ENCODE measurements around the gene DNAJB1. TPM values are rescaled to one million over a fixed set of nuclear protein-coding genes. Genes with fewer than 3 reads are reported as not detected.
"Not testable (repeated sequence)": the region's sequence is repeated elsewhere in the genome, so short reads cannot be mapped to it uniquely, and the experiment has no call there.

The DNAJB1 gene
- total RNA-seq, 1 donor from 2014 or later, result 61.9 TPM

- Histone ChIP-seq H3K4me2 (no peak overlapping the region), H3F3A (ENCODE audit: low read depth) (peaks cover 26% of the 10 kb centered on the region)
- peaks cover 14% of the 10 kb centered on the region for H3K36me3 Mint-ChIP-seq
Observed at GRCh38 chr19:14510311-14511228, 7.6 kb downstream of the DNAJB1 start.

GRCh38 chr19:14507704-14508542 is 10.3 kb downstream of the DNAJB1 start:
- no peak for TF ChIP-seq EZH2phosphoT487 (IDR thresholded peaks at IDR 0.05)
- no peak for TF ChIP-seq EZH2 (IDR thresholded peaks at IDR 0.05)
- TF ChIP-seq, protein P1, sequence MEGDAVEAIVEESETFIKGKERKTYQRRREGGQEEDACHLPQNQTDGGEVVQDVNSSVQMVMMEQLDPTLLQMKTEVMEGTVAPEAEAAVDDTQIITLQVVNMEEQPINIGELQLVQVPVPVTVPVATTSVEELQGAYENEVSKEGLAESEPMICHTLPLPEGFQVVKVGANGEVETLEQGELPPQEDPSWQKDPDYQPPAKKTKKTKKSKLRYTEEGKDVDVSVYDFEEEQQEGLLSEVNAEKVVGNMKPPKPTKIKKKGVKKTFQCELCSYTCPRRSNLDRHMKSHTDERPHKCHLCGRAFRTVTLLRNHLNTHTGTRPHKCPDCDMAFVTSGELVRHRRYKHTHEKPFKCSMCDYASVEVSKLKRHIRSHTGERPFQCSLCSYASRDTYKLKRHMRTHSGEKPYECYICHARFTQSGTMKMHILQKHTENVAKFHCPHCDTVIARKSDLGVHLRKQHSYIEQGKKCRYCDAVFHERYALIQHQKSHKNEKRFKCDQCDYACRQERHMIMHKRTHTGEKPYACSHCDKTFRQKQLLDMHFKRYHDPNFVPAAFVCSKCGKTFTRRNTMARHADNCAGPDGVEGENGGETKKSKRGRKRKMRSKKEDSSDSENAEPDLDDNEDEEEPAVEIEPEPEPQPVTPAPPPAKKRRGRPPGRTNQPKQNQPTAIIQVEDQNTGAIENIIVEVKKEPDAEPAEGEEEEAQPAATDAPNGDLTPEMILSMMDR (IDR thresholded peaks at IDR 0.05), result no peak

More at GRCh38 chr19:14510311-14511228, 7.6 kb downstream of the DNAJB1 start:
- no peaks in the 10 kb centered on the region for H3K36me3 ChIP-seq
- peaks cover 10% of the 10 kb centered on the region for H3K79me2 ChIP-seq (ENCODE audit: low read depth)
- no peak overlapping the region for H3K27ac ChIP-seq
- H3K4me3 ChIP-seq, result no peak overlapping the region
- peaks cover 14% of the 10 kb centered on the region for H4K20me1 ChIP-seq (ENCODE audit: low read depth)
- peaks cover 32% of the 10 kb centered on the region for H3K4me1 Mint-ChIP-seq
- H3K4me3 Mint-ChIP-seq, result peak overlapping the region; percentile 15
- H3K27ac Mint-ChIP-seq, result no peak overlapping the region
- no peaks in the 10 kb centered on the region for H3K4me1 ChIP-seq
- no peak overlapping the region for H3K9ac ChIP-seq
- DNase-seq (ENCODE audit: low spot score), result no peak
- H2AFZ ChIP-seq (replicated peaks), result no peak overlapping the region
- peaks cover 8% of the 10 kb centered on the region for H3K27me3 Mint-ChIP-seq (ENCODE audit: insufficient read depth, low read depth)
- H3K9me3 Mint-ChIP-seq, result no peaks in the 10 kb centered on the region
- TF ChIP-seq EZH2 (IDR thresholded peaks at IDR 0.05), result no peak
- TF ChIP-seq, protein P1 (IDR thresholded peaks at IDR 0.05), result no peak
- TF ChIP-seq EZH2phosphoT487 (IDR thresholded peaks at IDR 0.05), result no peak
- no peaks in the 10 kb centered on the region for H3K9me3 ChIP-seq (ENCODE audit: low read depth)
- H3K27me3 ChIP-seq, result no peaks in the 10 kb centered on the region

DNA sequence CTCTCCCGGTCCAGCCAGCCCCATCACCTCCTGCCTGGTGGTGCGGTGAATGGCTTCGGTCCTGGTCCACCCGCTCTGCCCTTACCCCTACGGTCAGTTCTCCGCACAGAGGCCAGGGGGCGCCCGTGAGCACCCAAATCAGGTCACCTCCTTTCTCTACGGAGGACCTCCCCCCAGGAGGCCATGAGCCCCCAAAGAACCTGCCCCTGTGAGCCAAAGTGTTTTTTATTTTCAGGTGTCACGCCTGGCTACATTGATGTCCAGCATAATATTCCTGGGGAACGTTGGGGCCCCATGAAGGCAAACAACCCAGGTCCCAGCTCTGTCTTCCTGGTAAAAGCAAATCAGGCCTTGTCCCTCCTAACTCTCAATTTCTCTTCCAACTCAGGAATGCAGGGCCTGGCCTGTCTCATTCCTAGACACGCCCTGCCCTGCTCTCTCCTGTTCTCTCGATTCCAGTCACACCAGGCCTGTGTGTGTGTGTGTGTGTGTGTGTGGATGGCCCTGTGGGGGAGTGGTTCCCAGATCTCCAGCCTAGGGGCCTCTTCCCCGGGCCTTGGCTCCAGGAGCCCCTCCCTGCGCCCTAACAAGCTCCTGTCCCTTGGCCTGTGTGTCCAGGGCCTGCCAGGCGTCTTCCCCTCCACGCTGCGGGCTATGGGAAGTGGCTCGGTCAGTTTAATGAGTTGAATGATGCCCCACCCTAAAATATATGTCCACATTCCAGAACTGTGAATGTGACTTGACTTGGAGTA is 12.5 kb downstream of the DNAJB1 start:
- peak; percentile 70 for DNase-seq (ENCODE audit: low spot score)
- Mint-ChIP-seq H3K27me3 (ENCODE audit: insufficient read depth, low read depth) (peaks cover 9% of the 10 kb centered on the region), H3K36me3 (no peaks in the 10 kb centered on the region), H3K4me3 (no peak overlapping the region), H3K4me1 (peaks cover 20% of the 10 kb centered on the region), H3K27ac (no peak overlapping the region), H3K9me3 (no peaks in the 10 kb centered on the region)
- H3K4me2 ChIP-seq, result no peak overlapping the region
- no peak overlapping the region for H3K4me3 ChIP-seq
- no peaks in the 10 kb centered on the region for H4K20me1 ChIP-seq (ENCODE audit: low read depth)
- TF ChIP-seq, protein P1 (IDR thresholded peaks at IDR 0.05), result peak; percentile 82
- no peak for TF ChIP-seq EZH2phosphoT487 (IDR thresholded peaks at IDR 0.05)
- no peak for TF ChIP-seq EZH2 (IDR thresholded peaks at IDR 0.05)
- no peaks in the 10 kb centered on the region for H3K79me2 ChIP-seq (ENCODE audit: low read depth)
- H3K9ac ChIP-seq, result no peak overlapping the region
- H3K27me3 ChIP-seq, result no peaks in the 10 kb centered on the region
- H2AFZ ChIP-seq (replicated peaks), result peak overlapping the region; percentile 70
- no peak overlapping the region for H3K27ac ChIP-seq
- no peaks in the 10 kb centered on the region for H3K36me3 ChIP-seq
- H3K4me1 ChIP-seq, result no peaks in the 10 kb centered on the region
- no peaks in the 10 kb centered on the region for H3K9me3 ChIP-seq (ENCODE audit: low read depth)
- peaks cover 5% of the 10 kb centered on the region for H3F3A ChIP-seq (ENCODE audit: low read depth)

More at GRCh38 chr19:14507704-14508542, 10.3 kb downstream of the DNAJB1 start:
- no peaks in the 10 kb centered on the region for H4K20me1 ChIP-seq (ENCODE audit: low read depth)
- no peak overlapping the region for H3K4me2 ChIP-seq
- H3K36me3 Mint-ChIP-seq, result no peaks in the 10 kb centered on the region
- no peaks in the 10 kb centered on the region for H3K79me2 ChIP-seq (ENCODE audit: low read depth)
- H3K27me3 ChIP-seq, result no peaks in the 10 kb centered on the region
- no peaks in the 10 kb centered on the region for H3K9me3 Mint-ChIP-seq
- peaks cover 25% of the 10 kb centered on the region for H3K4me1 Mint-ChIP-seq
- H3K36me3 ChIP-seq, result no peaks in the 10 kb centered on the region
- no peak overlapping the region for H3K9ac ChIP-seq
- no peak overlapping the region for H2AFZ ChIP-seq (replicated peaks)
- H3F3A ChIP-seq (ENCODE audit: low read depth), result peaks cover 8% of the 10 kb centered on the region
- peaks cover 9% of the 10 kb centered on the region for H3K27me3 Mint-ChIP-seq (ENCODE audit: insufficient read depth, low read depth)
- no peak for DNase-seq (ENCODE audit: low spot score)
- no peak overlapping the region for H3K4me3 ChIP-seq
- H3K4me1 ChIP-seq, result no peaks in the 10 kb centered on the region
- H3K27ac Mint-ChIP-seq, result no peak overlapping the region
- no peaks in the 10 kb centered on the region for H3K9me3 ChIP-seq (ENCODE audit: low read depth)
- H3K4me3 Mint-ChIP-seq, result no peak overlapping the region
- H3K27ac ChIP-seq, result no peak overlapping the region

GRCh38 chr19:14504575-14504974 is 13.6 kb downstream of the DNAJB1 start:
- H3K9me3 ChIP-seq (ENCODE audit: low read depth); H3K79me2 ChIP-seq (ENCODE audit: low read depth); H4K20me1 ChIP-seq (ENCODE audit: low read depth); H3F3A ChIP-seq (ENCODE audit: low read depth); H2AFZ ChIP-seq (replicated peaks); H3K27ac Mint-ChIP-seq; DNase-seq (ENCODE audit: low spot score); H3K4me2 ChIP-seq; H3K9ac ChIP-seq; H3K4me3 Mint-ChIP-seq; H3K36me3 Mint-ChIP-seq; H3K27me3 Mint-ChIP-seq (ENCODE audit: insufficient read depth, low read depth); H3K4me1 ChIP-seq; H3K9me3 Mint-ChIP-seq; H3K27ac ChIP-seq; H3K4me3 ChIP-seq; H3K36me3 ChIP-seq; H3K27me3 ChIP-seq: not testable (repeated sequence)
- peaks cover 13% of the 10 kb centered on the region for H3K4me1 Mint-ChIP-seq

All from neural progenitor cell (in vitro differentiated cells).